Activated B cell treated with CpG ODN at 0.5 μM for 24 hours (primary cell): ENCODE data around the gene LHFPL2. TPM values are rescaled to one million over a fixed set of nuclear protein-coding genes. Genes with fewer than 3 reads are reported as not detected.

Source experiments
- ATAC-seq: fragments of 200-7000 bp; cut with Tn5 transposase; one replicate; pipeline ENCODE4 v1.10.0; 2021; ENCODE audit warnings: low read depth, mild to moderate bottlenecking, moderate library complexity
- CTCF ChIA-PET: fragments of 350-600 bp; sonication (Branson Sonifier 250); formaldehyde crosslinking; loops from one replicate; lab custom pipeline; 2021; ENCODE audit warnings: antibody characterized with exemption; lab: Charles Lee
- POLR2A ChIA-PET: fragments of 350-600 bp; sonication (Branson Sonifier 250); formaldehyde crosslinking; loops from one replicate; lab custom pipeline; 2021; ENCODE audit warnings: antibody characterized with exemption; lab: Charles Lee
- DNase-seq: peaks from one replicate; pipeline ENCODE4 v3.0.0; 2022
- H3K27ac Mint-ChIP-seq: one replicate; pipeline ENCODE4 v1.8.0; 2020; ENCODE audit warnings: mixed read lengths
- H3K27me3 Mint-ChIP-seq: one replicate; pipeline ENCODE4 v1.8.0; 2021; ENCODE audit warnings: mixed read lengths
- H3K36me3 Mint-ChIP-seq: one replicate; pipeline ENCODE4 v1.8.0; 2021; ENCODE audit warnings: low read depth, mixed read lengths
- H3K4me1 Mint-ChIP-seq: one replicate; pipeline ENCODE4 v1.8.0; 2021; ENCODE audit warnings: mixed read lengths
- H3K4me3 Mint-ChIP-seq: one replicate; pipeline ENCODE4 v1.8.0; 2020; ENCODE audit warnings: mild to moderate bottlenecking, mixed read lengths
- H3K9me3 Mint-ChIP-seq: one replicate; pipeline ENCODE4 v1.8.0; 2020; ENCODE audit warnings: mixed read lengths
- CTCF ChIP-seq: fragments of 200-600 bp; IDR thresholded peaks from one replicate; pipeline ENCODE4 v1.8.0; 2022; ENCODE audit warnings: antibody characterized with exemption, mild to moderate bottlenecking
- intact Hi-C: fragments of 100-400 bp; cut with micrococcal nuclease; formaldehyde crosslinking; loops from one replicate; pipeline ENCODE4 v1.15.1; 2024
- total RNA-seq: library from RNA; stranded (reverse); gene quantifications from 2 replicates; pipeline ENCODE4 v1.2.3, GENCODE V29; 2022

The LHFPL2 gene
- total RNA-seq, 1 donor from 2014 or later = 12.0 TPM

DNA sequence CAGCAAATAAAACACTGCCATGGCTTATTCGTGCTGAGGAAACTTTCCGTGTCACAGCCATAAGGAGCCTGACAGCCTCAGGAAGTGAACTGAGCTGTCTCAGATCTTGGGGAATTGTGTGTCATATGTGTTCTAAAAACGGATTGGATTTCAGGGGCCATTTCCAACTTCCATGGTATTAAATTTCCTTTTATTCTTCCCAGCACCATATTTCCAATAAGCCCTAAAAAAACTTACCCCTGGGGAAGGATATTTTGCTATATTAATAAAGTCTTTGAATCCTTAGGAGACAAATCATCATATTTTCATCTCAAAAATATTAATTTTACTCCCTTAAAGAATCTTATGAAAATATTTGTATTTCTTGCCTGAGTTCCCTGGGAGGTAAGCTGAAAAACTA lies 93.9 kb downstream of the LHFPL2 start:
- intact Hi-C loops = loop anchor here (5.0 kb wide), 1 partner anchor 413 kb away; no protein-coding TSS in a partner anchor
- no peak for ATAC-seq
- no peaks in the 10 kb centered on the region for H3K27me3 Mint-ChIP-seq
- DNase-seq = no peak
- no peak overlapping the region for H3K27ac Mint-ChIP-seq
- POLR2A ChIA-PET = no interaction called here
- peaks cover 3% of the 10 kb centered on the region for H3K36me3 Mint-ChIP-seq
- H3K9me3 Mint-ChIP-seq = no peaks in the 10 kb centered on the region
- no peak overlapping the region for H3K4me3 Mint-ChIP-seq
- H3K4me1 Mint-ChIP-seq = peaks cover 23% of the 10 kb centered on the region
- CTCF ChIA-PET = interaction anchor here (1.4 kb wide), 1 partner anchor 241 kb away, joined by 3 read pairs; no protein-coding TSS in a partner anchor
- TF ChIP-seq CTCF = no peak

GRCh38 chr5:78553580-78554353 lies 94.8 kb downstream of the LHFPL2 start:
- DNase-seq (no peak), ATAC-seq (no peak)
- intact Hi-C loops = no loop called here
- Mint-ChIP-seq H3K27me3 (no peaks in the 10 kb centered on the region), H3K4me3 (no peak overlapping the region), H3K36me3 (peaks cover 3% of the 10 kb centered on the region), H3K9me3 (no peaks in the 10 kb centered on the region), H3K27ac (no peak overlapping the region), H3K4me1 (peaks cover 23% of the 10 kb centered on the region)
- ChIA-PET POLR2A (no interaction called here), CTCF (no interaction called here)
- TF ChIP-seq CTCF = no peak

DNA sequence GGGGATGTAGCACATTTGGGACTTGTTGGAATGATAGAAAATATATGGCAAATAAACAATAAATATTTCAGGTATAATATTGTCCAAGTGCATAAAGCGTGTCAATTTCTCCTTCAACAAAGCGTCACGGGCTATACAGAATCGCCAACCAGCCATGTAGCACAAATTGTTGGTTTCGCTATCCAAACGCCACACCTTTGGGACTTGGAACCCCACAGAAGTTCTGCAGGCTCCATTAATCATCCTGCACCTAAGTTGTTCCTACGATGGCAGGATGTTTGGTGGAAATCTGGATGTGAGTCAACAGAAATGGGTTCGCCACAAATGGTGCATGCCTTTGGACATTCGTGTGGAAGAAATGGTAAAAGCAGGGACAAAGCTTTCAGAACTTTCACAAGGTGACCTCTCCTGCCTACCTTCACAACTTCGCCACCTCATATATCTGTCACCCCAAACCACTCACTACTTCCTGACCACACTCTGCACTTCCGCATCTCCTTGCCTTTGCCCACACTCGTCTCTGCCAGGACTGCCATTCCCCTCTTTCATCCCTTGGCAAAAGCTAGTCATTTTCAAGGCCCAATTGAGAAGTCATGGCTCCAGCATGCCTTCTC lies 95.7 kb downstream of the LHFPL2 start:
- no peak for DNase-seq
- Mint-ChIP-seq H3K36me3 (no peaks in the 10 kb centered on the region), H3K9me3 (no peaks in the 10 kb centered on the region), H3K27ac (no peak overlapping the region), H3K27me3 (no peaks in the 10 kb centered on the region), H3K4me3 (no peak overlapping the region), H3K4me1 (peaks cover 23% of the 10 kb centered on the region)
- POLR2A ChIA-PET = no interaction called here
- ATAC-seq = no peak
- no peak for TF ChIP-seq CTCF
- CTCF ChIA-PET = no interaction called here
- intact Hi-C loops = no loop called here

- Mint-ChIP-seq H3K36me3 (no peaks in the 10 kb centered on the region), H3K4me3 (no peak overlapping the region), H3K27ac (no peak overlapping the region), H3K9me3 (no peaks in the 10 kb centered on the region), H3K4me1 (peaks cover 19% of the 10 kb centered on the region), H3K27me3 (no peaks in the 10 kb centered on the region)
- ATAC-seq (no peak), DNase-seq (no peak)
- CTCF ChIA-PET = no interaction called here
- TF ChIP-seq CTCF = no peak
- intact Hi-C loops = no loop called here
- POLR2A ChIA-PET = no interaction called here
Observed at GRCh38 chr5:78550891-78551290, 97.7 kb downstream of the LHFPL2 start.

DNA sequence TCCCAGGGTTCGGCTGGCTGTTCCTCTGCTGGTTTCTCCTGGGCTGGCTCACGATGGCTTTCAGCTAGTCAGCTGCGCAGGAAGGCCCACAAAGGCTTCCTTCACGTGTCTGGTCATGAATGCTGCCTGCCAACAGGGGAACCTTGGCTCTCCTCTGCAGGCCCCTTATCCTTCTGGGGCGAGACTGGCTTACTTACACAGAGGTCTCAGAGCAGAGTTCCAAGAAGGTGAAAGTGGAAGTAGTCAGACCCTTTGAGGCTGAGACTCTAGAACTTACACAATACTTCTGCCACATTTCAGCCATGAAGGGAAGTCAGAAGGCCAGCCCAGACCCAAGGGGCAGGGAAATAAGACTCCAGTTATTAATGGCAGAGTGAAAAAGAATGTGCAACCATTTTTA lies 99.5 kb downstream of the LHFPL2 start:
- CTCF ChIA-PET = no interaction called here
- intact Hi-C loops = no loop called here
- no peak overlapping the region for H3K27ac Mint-ChIP-seq
- no peak for TF ChIP-seq CTCF
- H3K27me3 Mint-ChIP-seq = no peaks in the 10 kb centered on the region
- peaks cover 4% of the 10 kb centered on the region for H3K36me3 Mint-ChIP-seq
- H3K4me3 Mint-ChIP-seq = no peak overlapping the region
- POLR2A ChIA-PET = no interaction called here
- DNase-seq (no peak), ATAC-seq (peak; percentile 18)
- no peaks in the 10 kb centered on the region for H3K9me3 Mint-ChIP-seq
- H3K4me1 Mint-ChIP-seq = peaks cover 16% of the 10 kb centered on the region
